K562 (cell line): ENCODE results near the gene MTA2. TPM values are rescaled to one million over a fixed set of nuclear protein-coding genes. Genes with fewer than 3 reads are reported as not detected.

Experiments
- BACH1 ChIP-seq: fragments of 200-800 bp; sonication (Bioruptor generic); IDR thresholded peaks from 2 replicates; pipeline ENCODE4 v1.6.1; 2016; ENCODE audit warnings: missing genetic modification characterization, missing compliant biosample characterization
- BRF1 ChIP-seq: IDR thresholded peaks from 3 replicates; pipeline ENCODE4 v1.6.1; 2011; ENCODE audit warnings: borderline replicate concordance, mild to moderate bottlenecking; ENCODE audit not compliant: insufficient read length; ENCODE audit errors: extremely low read depth
- CREM ChIP-seq: IDR thresholded peaks from 2 replicates; pipeline ENCODE4 v1.6.1; 2014; ENCODE audit warnings: antibody characterized with exemption, low read depth
- GATAD2B ChIP-seq: fragments of 450-650 bp; IDR thresholded peaks from 2 replicates; pipeline ENCODE4 v1.6.1; 2017; ENCODE audit warnings: mild to moderate bottlenecking, borderline replicate concordance
- HOXB6 ChIP-seq: fragments of 250-450 bp; sonication (Bioruptor Pico); IDR thresholded peaks from 2 replicates; pipeline ENCODE4 v1.5.1; 2022; ENCODE audit warnings: mild to moderate bottlenecking, borderline replicate concordance
- KDM2B ChIP-seq: fragments of 250-450 bp; sonication (Bioruptor Pico); IDR thresholded peaks from 2 replicates; pipeline ENCODE4 v1.8.0; 2021; ENCODE audit warnings: mild to moderate bottlenecking, moderate library complexity
- L3MBTL2 ChIP-seq: fragments of 450-650 bp; IDR thresholded peaks from 2 replicates; pipeline ENCODE4 v1.6.1; 2016; ENCODE audit warnings: mild to moderate bottlenecking, moderate library complexity
- MCM2 ChIP-seq: fragments of 450-650 bp; IDR thresholded peaks from 2 replicates; pipeline ENCODE4 v1.6.1; 2017; ENCODE audit warnings: low read depth, mild to moderate bottlenecking
- MTA1 ChIP-seq: fragments of 450-650 bp; IDR thresholded peaks from 2 replicates; pipeline ENCODE4 v1.6.1; 2017; ENCODE audit warnings: borderline replicate concordance
- NFE2L1 ChIP-seq: fragments of 450-650 bp; IDR thresholded peaks from 2 replicates; pipeline ENCODE4 v1.6.1; 2016; ENCODE audit warnings: missing genetic modification characterization, low read depth, mild to moderate bottlenecking, missing compliant biosample characterization, moderate library complexity, borderline replicate concordance
- NFXL1 ChIP-seq: fragments of 450-650 bp; formaldehyde crosslinking; IDR thresholded peaks from 2 replicates; pipeline ENCODE4 v1.4.0; 2021; ENCODE audit warnings: mild to moderate bottlenecking
- NR3C1 ChIP-seq: sonication (generic); formaldehyde crosslinking; IDR thresholded peaks from 2 replicates; pipeline ENCODE4 v1.8.1; 2022; ENCODE audit warnings: missing genetic modification reagents
- PHTF2 ChIP-seq: fragments of 250-450 bp; sonication (Bioruptor Pico); IDR thresholded peaks from 2 replicates; pipeline ENCODE4 v1.5.0; 2021; ENCODE audit warnings: mild to moderate bottlenecking
- PTBP1 ChIP-seq: fragments of 200-400 bp; formaldehyde crosslinking; IDR thresholded peaks from 2 replicates; pipeline ENCODE4 v1.6.1; 2017; ENCODE audit warnings: low read depth, low read length
- ZNF589 ChIP-seq: fragments of 200-800 bp; sonication (Bioruptor generic); IDR thresholded peaks from 2 replicates; pipeline ENCODE4 v1.6.1; 2016; ENCODE audit warnings: low read depth, missing genetic modification characterization, missing compliant biosample characterization
- polyA plus RNA-seq, 8 experiments: library from polyadenylated mRNA; depleted of rRNA in 4 of 8; stranded (reverse) in 5 of 8; unstranded in 3 of 8; fragments of >200 nt; fragmentation: Nextera tagmentation in 2 of 8; fragmentation: Illumina TruSeq in 1 of 8; extraction: Ambion mirVana in 2 of 8; extraction: Trizol in 1 of 8; gene quantifications; 2 replicates each; pipeline versions ENCODE4 v1.2.1 to v1.2.3, GENCODE V29; 2011 to 2014; ENCODE audit warnings: inconsistent platforms in 1 of 8, missing spikeins in 1 of 8
- total RNA-seq, 7 experiments: library from RNA; depleted of rRNA in 6 of 7; stranded (reverse); fragments of >200 nt in 6 of 7; fragmentation: Illumina TruSeq in 2 of 7; extraction: Trizol in 2 of 7; gene quantifications; 2 replicates each; pipeline versions ENCODE4 v1.2.1 to v1.2.3, GENCODE V29; 2011 to 2021; ENCODE audit warnings: low replicate concordance in 1 of 7
- TF ChIP-seq, protein P1 (sequence below): fragments of 450-650 bp; IDR thresholded peaks from 2 replicates; pipeline ENCODE4 v1.6.1; 2017; ENCODE audit warnings: mild to moderate bottlenecking, moderate library complexity
- TF ChIP-seq, protein P2 (sequence below): sonication (generic); formaldehyde crosslinking; IDR thresholded peaks from 2 replicates; pipeline ENCODE4 v1.8.1; 2023; ENCODE audit warnings: mild to moderate bottlenecking, missing genetic modification reagents
- TF ChIP-seq, protein P3 (sequence below): IDR thresholded peaks from 3 replicates; pipeline ENCODE4 v1.6.1; 2011; ENCODE audit warnings: borderline replicate concordance, mild to moderate bottlenecking, moderate library complexity; ENCODE audit not compliant: insufficient read length; ENCODE audit errors: extremely low read depth
- TF ChIP-seq, protein P4 (sequence below): fragments of 250-450 bp; sonication (Bioruptor Pico); IDR thresholded peaks from 2 replicates; pipeline ENCODE4 v1.8.0; 2022; ENCODE audit warnings: moderate library complexity, mild to moderate bottlenecking, inconsistent platforms

MTA2 gene
- total and polyA plus RNA-seq, 9 of the 15 experiments (the other 6 are each of a cell fraction or from before 2014, with no cell fraction given), result 6.2 to 220 (median 172) TPM

DNA sequence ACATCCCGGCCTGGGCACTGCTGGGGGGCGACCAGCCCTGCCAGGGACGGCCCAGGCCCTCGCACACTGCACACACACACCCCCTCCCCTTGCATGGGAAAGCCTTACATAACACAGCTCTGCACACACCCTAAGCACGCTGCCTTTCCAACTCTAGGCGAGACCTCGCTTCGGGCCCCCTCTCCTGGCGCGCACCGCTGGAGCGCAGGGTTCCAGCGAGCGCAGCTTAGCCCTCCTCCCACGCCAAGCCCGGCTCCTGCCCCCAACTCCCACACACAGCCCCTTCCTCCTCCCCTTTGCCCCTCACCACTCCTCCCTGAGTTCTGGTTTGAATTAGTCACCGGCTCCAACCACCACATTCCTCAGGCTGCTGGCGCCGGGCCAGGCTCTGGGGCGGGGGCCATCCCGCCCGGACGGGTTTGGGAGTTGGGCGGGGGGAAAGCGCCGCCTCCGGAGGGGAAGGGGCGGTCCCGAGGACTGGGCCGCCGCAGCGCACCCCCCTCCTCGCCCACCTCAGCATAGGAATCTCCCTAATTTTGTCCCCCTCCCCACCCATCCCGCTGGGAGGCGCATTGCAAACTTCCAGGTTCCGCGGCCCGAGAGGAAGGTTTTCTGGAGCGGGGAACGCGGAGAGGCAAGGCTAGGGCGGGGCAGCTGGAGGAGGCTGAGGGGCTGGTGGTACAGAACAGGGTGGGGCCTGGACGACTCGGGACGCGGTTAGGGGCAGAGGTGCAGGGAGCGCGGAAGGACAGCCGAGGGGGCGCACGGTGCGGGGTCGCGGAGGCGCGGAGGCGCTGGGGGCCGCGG is 56.0 kb downstream of the MTA2 start (continued):
- TF ChIP-seq, protein P1, sequence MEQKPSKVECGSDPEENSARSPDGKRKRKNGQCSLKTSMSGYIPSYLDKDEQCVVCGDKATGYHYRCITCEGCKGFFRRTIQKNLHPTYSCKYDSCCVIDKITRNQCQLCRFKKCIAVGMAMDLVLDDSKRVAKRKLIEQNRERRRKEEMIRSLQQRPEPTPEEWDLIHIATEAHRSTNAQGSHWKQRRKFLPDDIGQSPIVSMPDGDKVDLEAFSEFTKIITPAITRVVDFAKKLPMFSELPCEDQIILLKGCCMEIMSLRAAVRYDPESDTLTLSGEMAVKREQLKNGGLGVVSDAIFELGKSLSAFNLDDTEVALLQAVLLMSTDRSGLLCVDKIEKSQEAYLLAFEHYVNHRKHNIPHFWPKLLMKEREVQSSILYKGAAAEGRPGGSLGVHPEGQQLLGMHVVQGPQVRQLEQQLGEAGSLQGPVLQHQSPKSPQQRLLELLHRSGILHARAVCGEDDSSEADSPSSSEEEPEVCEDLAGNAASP, result no peak
- TF ChIP-seq L3MBTL2 (peak; percentile 58), NFE2L1 (tag) (no peak), MCM2 (no peak), BACH1 (no peak), CREM (peak; percentile 58), KDM2B (no peak), PHTF2 (CRISPR knock-in tag) (no peak), PTBP1 (no peak), ZNF589 (no peak), GATAD2B (no peak), HOXB6 (CRISPR knock-in tag) (no peak), NR3C1 (CRISPR knock-in tag) (0 out of 2 replicates have a peak, but pooled peaks have one; percentile 59), NFXL1 (CRISPR knock-in tag) (no peak), BRF1 (no peak), MTA1 (peak; percentile 77; the same call in 1 of the 2 replicates)
- TF ChIP-seq, protein P2, sequence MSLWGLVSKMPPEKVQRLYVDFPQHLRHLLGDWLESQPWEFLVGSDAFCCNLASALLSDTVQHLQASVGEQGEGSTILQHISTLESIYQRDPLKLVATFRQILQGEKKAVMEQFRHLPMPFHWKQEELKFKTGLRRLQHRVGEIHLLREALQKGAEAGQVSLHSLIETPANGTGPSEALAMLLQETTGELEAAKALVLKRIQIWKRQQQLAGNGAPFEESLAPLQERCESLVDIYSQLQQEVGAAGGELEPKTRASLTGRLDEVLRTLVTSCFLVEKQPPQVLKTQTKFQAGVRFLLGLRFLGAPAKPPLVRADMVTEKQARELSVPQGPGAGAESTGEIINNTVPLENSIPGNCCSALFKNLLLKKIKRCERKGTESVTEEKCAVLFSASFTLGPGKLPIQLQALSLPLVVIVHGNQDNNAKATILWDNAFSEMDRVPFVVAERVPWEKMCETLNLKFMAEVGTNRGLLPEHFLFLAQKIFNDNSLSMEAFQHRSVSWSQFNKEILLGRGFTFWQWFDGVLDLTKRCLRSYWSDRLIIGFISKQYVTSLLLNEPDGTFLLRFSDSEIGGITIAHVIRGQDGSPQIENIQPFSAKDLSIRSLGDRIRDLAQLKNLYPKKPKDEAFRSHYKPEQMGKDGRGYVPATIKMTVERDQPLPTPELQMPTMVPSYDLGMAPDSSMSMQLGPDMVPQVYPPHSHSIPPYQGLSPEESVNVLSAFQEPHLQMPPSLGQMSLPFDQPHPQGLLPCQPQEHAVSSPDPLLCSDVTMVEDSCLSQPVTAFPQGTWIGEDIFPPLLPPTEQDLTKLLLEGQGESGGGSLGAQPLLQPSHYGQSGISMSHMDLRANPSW (CRISPR knock-in tag), result no peak
- TF ChIP-seq, protein P3, sequence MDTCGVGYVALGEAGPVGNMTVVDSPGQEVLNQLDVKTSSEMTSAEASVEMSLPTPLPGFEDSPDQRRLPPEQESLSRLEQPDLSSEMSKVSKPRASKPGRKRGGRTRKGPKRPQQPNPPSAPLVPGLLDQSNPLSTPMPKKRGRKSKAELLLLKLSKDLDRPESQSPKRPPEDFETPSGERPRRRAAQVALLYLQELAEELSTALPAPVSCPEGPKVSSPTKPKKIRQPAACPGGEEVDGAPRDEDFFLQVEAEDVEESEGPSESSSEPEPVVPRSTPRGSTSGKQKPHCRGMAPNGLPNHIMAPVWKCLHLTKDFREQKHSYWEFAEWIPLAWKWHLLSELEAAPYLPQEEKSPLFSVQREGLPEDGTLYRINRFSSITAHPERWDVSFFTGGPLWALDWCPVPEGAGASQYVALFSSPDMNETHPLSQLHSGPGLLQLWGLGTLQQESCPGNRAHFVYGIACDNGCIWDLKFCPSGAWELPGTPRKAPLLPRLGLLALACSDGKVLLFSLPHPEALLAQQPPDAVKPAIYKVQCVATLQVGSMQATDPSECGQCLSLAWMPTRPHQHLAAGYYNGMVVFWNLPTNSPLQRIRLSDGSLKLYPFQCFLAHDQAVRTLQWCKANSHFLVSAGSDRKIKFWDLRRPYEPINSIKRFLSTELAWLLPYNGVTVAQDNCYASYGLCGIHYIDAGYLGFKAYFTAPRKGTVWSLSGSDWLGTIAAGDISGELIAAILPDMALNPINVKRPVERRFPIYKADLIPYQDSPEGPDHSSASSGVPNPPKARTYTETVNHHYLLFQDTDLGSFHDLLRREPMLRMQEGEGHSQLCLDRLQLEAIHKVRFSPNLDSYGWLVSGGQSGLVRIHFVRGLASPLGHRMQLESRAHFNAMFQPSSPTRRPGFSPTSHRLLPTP, result no peak
- TF ChIP-seq, protein P4, sequence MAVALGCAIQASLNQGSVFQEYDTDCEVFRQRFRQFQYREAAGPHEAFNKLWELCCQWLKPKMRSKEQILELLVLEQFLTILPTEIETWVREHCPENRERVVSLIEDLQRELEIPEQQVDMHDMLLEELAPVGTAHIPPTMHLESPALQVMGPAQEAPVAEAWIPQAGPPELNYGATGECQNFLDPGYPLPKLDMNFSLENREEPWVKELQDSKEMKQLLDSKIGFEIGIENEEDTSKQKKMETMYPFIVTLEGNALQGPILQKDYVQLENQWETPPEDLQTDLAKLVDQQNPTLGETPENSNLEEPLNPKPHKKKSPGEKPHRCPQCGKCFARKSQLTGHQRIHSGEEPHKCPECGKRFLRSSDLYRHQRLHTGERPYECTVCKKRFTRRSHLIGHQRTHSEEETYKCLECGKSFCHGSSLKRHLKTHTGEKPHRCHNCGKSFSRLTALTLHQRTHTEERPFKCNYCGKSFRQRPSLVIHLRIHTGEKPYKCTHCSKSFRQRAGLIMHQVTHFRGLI, result no peak
